KBM-7 (cell line): ENCODE data around the gene STC2.

Experiments
- DNase-seq: peaks from one replicate; pipeline ENCODE4 v3.0.0-alpha.2; 2015
- in situ Hi-C: fragments of 300-500 bp; cut with MboI; formaldehyde crosslinking; loops from 2 replicates; pipeline ENCODE4 v1.14.3; 2020; ENCODE audit warnings: low sequenced_read_pairs, low pct_unique_long_range_greater_than_20kb, mixed read lengths

Gene STC2

GRCh38 chr5:173283318-173284288, 44.6 kb downstream of the STC2 start:
- in situ Hi-C loops, result loop anchor here (25.0 kb wide), 1 partner anchor 571 kb away; no protein-coding TSS in a partner anchor
- DNase-seq, result peak; percentile 68

- in situ Hi-C loops, result loop anchor here (25.0 kb wide), 1 partner anchor 571 kb away; no protein-coding TSS in a partner anchor
- no peak for DNase-seq
Measured at GRCh38 chr5:173282916-173283315, 45.3 kb downstream of the STC2 start.

DNA sequence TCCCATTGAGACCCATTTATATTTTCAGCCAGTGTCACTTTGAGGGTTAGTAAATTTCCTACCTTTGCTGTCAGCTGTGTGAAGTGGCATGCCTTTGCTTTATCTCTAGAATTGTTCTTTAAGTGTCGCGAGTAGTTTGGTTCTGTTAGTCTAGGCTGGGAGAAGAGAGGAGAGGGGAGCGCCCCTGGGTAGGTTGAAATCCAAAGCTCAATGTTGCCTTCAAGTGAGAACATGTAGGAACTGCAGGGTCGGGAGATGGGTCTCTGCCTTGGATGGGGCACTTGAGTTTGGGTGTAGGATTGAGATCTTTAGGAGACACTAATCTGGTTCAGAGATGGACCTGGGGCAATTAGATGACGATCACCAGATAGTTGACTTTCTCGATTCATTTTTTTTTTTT, 46.3 kb downstream of the STC2 start:
- peak; percentile 39 for DNase-seq
- in situ Hi-C loops, result loop anchor here (25.0 kb wide), 1 partner anchor 570 kb away; no protein-coding TSS in a partner anchor

GRCh38 chr5:173279166-173279565, 49.0 kb downstream of the STC2 start:
- DNase-seq, result no peak
- in situ Hi-C loops, result loop anchor here (25.0 kb wide), 1 partner anchor 567 kb away; no protein-coding TSS in a partner anchor

DNA sequence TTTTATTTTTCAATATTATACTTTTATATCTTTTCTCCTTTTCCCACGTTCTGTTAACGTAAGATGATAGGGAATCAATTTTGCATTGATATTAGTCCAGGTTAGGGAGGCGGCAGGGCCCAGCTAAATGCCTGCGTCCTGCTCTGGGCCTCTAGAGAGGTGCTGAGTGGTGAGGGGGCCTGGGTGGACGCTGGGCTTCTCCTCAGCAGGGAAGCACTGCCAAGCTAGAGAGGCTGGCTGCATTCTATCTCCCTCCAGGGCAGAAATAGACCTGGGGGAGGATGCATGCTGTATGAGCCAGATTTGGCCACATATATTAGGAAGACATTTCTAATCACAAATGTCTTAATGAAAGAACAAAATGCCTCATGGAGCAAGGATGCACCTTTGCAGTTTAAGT, 49.6 kb downstream of the STC2 start:
- in situ Hi-C loops, result loop anchor here (25.0 kb wide), 1 partner anchor 566 kb away; no protein-coding TSS in a partner anchor
- DNase-seq, result no peak

DNA sequence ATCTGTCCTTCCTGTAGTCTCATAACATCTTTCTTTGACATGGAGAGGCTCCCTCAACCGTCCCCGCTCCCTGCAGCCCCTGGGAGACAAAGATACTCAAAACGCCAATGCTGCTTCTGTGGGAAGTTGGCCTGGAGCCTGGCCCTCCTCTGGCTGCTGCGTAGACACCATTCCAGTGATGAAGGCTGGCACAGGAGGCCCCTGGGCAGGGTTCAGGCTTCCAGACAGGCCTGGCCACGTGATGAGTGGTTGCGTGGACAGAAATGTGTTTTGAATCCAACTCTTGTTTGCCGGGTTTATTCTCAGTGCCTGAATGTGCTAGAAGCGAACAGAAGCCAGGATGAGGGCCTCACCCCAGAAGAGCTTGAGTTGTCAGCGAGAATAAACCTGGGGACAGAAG, 50.0 kb downstream of the STC2 start:
- in situ Hi-C loops, result loop anchor here (25.0 kb wide), 1 partner anchor 566 kb away; no protein-coding TSS in a partner anchor
- no peak for DNase-seq

GRCh38 chr5:173274771-173275170, 53.4 kb downstream of the STC2 start:
- no peak for DNase-seq
- in situ Hi-C loops, result loop anchor here (25.0 kb wide), 1 partner anchor 562 kb away; no protein-coding TSS in a partner anchor

DNA sequence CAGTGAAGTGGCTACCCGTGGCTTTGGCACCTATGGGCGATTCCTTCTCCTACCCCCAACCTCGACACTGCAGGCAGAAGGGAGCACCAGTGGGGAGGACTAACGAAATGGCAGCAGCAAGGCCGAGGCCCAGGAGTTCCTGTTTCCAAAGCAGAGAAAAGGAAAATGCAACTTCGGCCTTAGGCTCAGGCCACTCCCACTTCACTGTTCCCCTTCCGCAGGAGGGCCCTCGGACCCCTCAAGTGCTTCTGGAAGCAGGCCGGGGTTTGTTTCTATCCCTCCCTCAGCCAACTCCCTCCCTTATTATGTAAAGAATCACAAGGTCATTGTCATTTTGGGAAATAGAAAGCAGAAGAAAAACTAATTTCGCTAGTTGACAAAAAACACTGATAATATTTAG, 56.8 kb downstream of the STC2 start:
- in situ Hi-C loops, result no loop called here
- DNase-seq, result no peak

DNA sequence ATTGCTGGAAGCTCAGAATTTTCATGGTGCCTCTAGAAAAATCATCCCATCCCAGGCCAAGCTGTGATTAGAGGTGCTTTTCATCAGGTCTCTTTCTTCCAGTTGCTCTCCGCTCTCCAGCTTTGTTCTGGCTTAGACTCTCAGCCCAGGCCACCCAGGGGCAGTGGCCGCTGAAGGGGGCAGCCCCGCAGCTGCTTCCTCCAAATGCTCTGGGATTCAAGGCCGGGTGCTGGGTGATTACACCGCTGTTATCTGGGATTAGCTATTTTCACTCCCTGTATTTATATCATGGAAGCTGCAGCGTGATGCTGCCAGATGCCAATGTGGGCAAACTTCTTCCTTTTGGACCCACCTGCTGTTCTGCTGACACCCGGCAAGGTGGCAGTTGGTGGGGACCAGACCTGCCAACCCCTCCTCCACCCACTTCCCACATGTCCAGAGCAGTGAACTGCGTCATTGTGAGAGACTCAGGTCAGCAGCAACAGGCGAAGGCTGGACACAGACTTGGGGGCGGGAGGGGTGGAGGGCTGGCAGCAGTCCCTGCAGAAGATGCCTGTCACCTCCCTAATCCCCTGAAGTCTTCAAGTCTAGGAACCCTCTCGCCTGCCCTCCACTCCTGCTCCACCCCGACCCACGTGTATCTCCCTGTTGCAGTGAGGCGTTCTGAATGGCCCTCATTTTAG, 59.3 kb downstream of the STC2 start:
- no peak for DNase-seq
- in situ Hi-C loops, result no loop called here

DNA sequence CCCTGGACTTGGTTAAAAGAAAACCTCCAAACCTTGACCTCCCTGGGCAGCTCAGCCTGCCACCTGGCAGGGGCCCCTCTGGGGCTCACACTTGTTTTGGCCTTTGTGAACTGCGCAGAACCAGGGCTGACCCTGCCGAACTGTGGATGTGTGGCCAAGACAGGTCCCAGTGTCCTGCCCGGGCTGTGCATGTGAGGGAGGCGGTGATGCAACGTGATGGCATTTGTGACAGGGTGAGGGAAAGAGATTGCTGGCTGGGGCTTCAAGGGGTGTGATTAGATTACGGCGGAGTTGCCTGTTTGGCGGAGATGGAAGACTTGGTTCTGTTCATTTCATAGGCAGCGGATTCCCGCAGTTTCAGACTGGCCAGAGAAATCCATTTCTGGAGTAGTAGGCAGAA, 62.8 kb downstream of the STC2 start:
- DNase-seq, result no peak
- in situ Hi-C loops, result no loop called here
